Mesenchymal stem cell (in vitro differentiated cells and primary cell): ENCODE results near the gene THAP12.

ENCODE experiments used
- DNase-seq: peaks from one replicate; pipeline ENCODE4 v3.0.0-alpha.2; 2013
- H2AFZ ChIP-seq: one replicate; pipeline ENCODE4 v1.6.1; 2013; ENCODE audit warnings: low read depth, mild to moderate bottlenecking, control low read depth, inconsistent platforms, low read length, moderate library complexity
- H2AK5ac ChIP-seq: 2 replicates; pipeline ENCODE4 v1.6.1; 2013; ENCODE audit warnings: low read length, moderate library complexity, mild to moderate bottlenecking, inconsistent platforms; ENCODE audit not compliant: severe bottlenecking
- H2BK120ac ChIP-seq: one replicate; pipeline ENCODE4 v1.6.1; 2013; ENCODE audit warnings: low read depth, mild to moderate bottlenecking, inconsistent platforms, low read length, moderate library complexity
- H2BK12ac ChIP-seq, 2 experiments: one replicate each; pipeline ENCODE4 v1.6.1; 2013; ENCODE audit warnings: inconsistent platforms in 2 of 2, low read length in 2 of 2, mild to moderate bottlenecking in 2 of 2, moderate library complexity in 2 of 2, control low read depth in 1 of 2
- H2BK15ac ChIP-seq: one replicate; pipeline ENCODE4 v1.6.1; 2013; ENCODE audit warnings: mild to moderate bottlenecking, low read depth, inconsistent platforms; ENCODE audit not compliant: poor library complexity, severe bottlenecking
- H2BK5ac ChIP-seq: 2 replicates; pipeline ENCODE4 v1.6.1; 2013; ENCODE audit warnings: low read depth, mild to moderate bottlenecking, low read length, control low read depth, inconsistent platforms; ENCODE audit not compliant: poor library complexity, severe bottlenecking
- H3K14ac ChIP-seq, 2 experiments: one replicate each; pipeline ENCODE4 v1.6.1; 2013; ENCODE audit warnings: inconsistent platforms in 2 of 2, low read length in 2 of 2, control low read depth in 1 of 2, mild to moderate bottlenecking in 1 of 2, moderate library complexity in 1 of 2
- H3K18ac ChIP-seq, 2 experiments: one replicate each; pipeline ENCODE4 v1.6.1; 2013; ENCODE audit warnings: inconsistent platforms in 2 of 2, low read length in 2 of 2, control low read depth in 1 of 2, low read depth in 1 of 2, mild to moderate bottlenecking in 1 of 2
- H3K23ac ChIP-seq, 2 experiments: one replicate each; pipeline ENCODE4 v1.6.1; 2013; ENCODE audit warnings: inconsistent platforms in 2 of 2, low read length in 2 of 2, mild to moderate bottlenecking in 2 of 2, moderate library complexity in 2 of 2, control low read depth in 1 of 2
- H3K27ac ChIP-seq: 2 replicates; pipeline ENCODE4 v1.5.1; 2013; ENCODE audit warnings: mild to moderate bottlenecking, moderate library complexity, low read length, control low read depth, inconsistent platforms; ENCODE audit not compliant: poor library complexity, severe bottlenecking
- H3K27me3 ChIP-seq, 2 experiments: 2 replicates each; pipeline versions ENCODE4 v1.6.1 to v1.7.0; 2013; ENCODE audit warnings: low read length in 2 of 2, mild to moderate bottlenecking in 2 of 2, moderate library complexity in 2 of 2, control low read depth in 1 of 2, inconsistent platforms in 1 of 2; ENCODE audit not compliant: control insufficient read depth in 1 of 2, insufficient read depth in 1 of 2
- H3K36me3 ChIP-seq, 2 experiments: 2 replicates each; pipeline versions ENCODE4 v1.6.1 to v1.7.0; 2013; ENCODE audit warnings: low read length in 2 of 2, control low read depth in 1 of 2, inconsistent platforms in 1 of 2, low read depth in 1 of 2, mild to moderate bottlenecking in 1 of 2; ENCODE audit not compliant: insufficient read depth in 2 of 2, control insufficient read depth in 1 of 2
- H3K4ac ChIP-seq, 2 experiments: one replicate each; pipeline ENCODE4 v1.6.1; 2013; ENCODE audit warnings: inconsistent platforms in 2 of 2, low read length in 2 of 2, mild to moderate bottlenecking in 2 of 2, moderate library complexity in 2 of 2, control low read depth in 1 of 2, low read depth in 1 of 2
- H3K4me1 ChIP-seq: 2 replicates; pipeline ENCODE4 v1.6.1; 2013; ENCODE audit warnings: low read depth, low read length, control low read depth; ENCODE audit not compliant: control insufficient read depth, insufficient read depth
- H3K4me2 ChIP-seq: 2 replicates; pipeline ENCODE4 v1.6.1; 2013; ENCODE audit warnings: low read length, mild to moderate bottlenecking, inconsistent platforms; ENCODE audit not compliant: poor library complexity, severe bottlenecking
- H3K4me3 ChIP-seq, 2 experiments: 2 replicates each; pipeline versions ENCODE4 v1.5.1 to v1.7.0; 2013; ENCODE audit warnings: low read length in 2 of 2, mild to moderate bottlenecking in 2 of 2, control low read depth in 1 of 2, low read depth in 1 of 2; ENCODE audit not compliant: insufficient read depth in 1 of 2
- H3K79me1 ChIP-seq: replicated peaks from 2 replicates; pipeline ENCODE4 v1.6.1; 2013; ENCODE audit warnings: mild to moderate bottlenecking, control low read depth, low read length, inconsistent platforms; ENCODE audit not compliant: poor library complexity, severe bottlenecking
- H3K9ac ChIP-seq: 2 replicates; pipeline ENCODE4 v1.7.0; 2013; ENCODE audit warnings: mild to moderate bottlenecking, low read length, moderate library complexity
- H3K9me3 ChIP-seq: 2 replicates; pipeline ENCODE4 v1.7.0; 2013; ENCODE audit warnings: mild to moderate bottlenecking, low read length; ENCODE audit not compliant: control insufficient read depth
- H4K8ac ChIP-seq: one replicate; pipeline ENCODE4 v1.6.1; 2013; ENCODE audit warnings: inconsistent platforms, mild to moderate bottlenecking, low read length, moderate library complexity
- H4K91ac ChIP-seq: one replicate; pipeline ENCODE4 v1.6.1; 2013; ENCODE audit warnings: mild to moderate bottlenecking, low read length, inconsistent platforms
- WGBS: methylation state at CpG from one replicate; pipeline ENCODE4 v1.1.7; 2013; ENCODE audit warnings: mixed read lengths; 5-methylcytosine and 5-hydroxymethylcytosine counted together

The THAP12 gene

GRCh38 chr11:76362716-76363115 lies 18.2 kb downstream of the THAP12 start:
- Histone ChIP-seq H3K14ac (no peak overlapping the region), H3K18ac (no peak overlapping the region), H2AK5ac (no peak overlapping the region), H4K91ac (no peak overlapping the region), H3K23ac (no peak overlapping the region), H3K4me2 (no peak overlapping the region), H2BK5ac (no peak overlapping the region), H3K9ac (no peak overlapping the region), H2BK12ac (no peak overlapping the region), H3K9me3 (no peaks in the 10 kb centered on the region), H3K79me1 (peaks cover 22% of the 10 kb centered on the region), H3K4me3 (no peak overlapping the region), H2BK15ac (no peak overlapping the region), H3K27me3 (no peaks in the 10 kb centered on the region), H3K27ac (no peak overlapping the region), H3K36me3 (peaks cover 3 to 27% of the 10 kb centered on the region in 2 experiments), H3K4me1 (no peaks in the 10 kb centered on the region), H2AFZ (no peak overlapping the region), H4K8ac (no peak overlapping the region), H3K4ac (no peak overlapping the region), H2BK120ac (no peak overlapping the region)
- no peak for DNase-seq
- 98% methylated on average over 4 of the region's 7 CpGs for WGBS

DNA sequence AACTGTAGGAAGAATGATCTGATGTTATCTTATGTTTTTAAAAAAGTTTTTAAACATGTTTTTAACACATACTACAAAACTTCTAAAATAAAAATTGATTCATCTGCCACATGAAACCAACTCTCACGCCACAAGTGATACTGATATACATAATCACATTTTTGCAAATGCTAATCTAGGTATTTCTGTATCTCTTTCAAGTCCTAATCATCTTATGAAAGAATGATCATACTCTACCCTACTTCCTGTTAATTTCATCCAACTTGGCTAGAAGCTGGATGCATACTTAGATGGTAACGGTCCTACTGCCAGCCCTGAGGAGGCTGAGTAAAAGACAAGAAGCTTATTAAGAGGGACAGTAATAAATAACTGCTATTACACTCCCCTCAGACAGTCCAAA lies 19.2 kb downstream of the THAP12 start:
- H2BK12ac ChIP-seq = no peak overlapping the region
- no peak overlapping the region for H3K4me2 ChIP-seq
- 96% methylated on average over 1 of the region's 2 CpGs for WGBS
- H2BK15ac ChIP-seq = no peak overlapping the region
- peaks cover 23% of the 10 kb centered on the region for H3K79me1 ChIP-seq
- no peak overlapping the region for H3K27ac ChIP-seq
- H3K14ac ChIP-seq = no peak overlapping the region
- H3K27me3 ChIP-seq = no peaks in the 10 kb centered on the region
- no peak for DNase-seq
- peaks cover 3 to 32% of the 10 kb centered on the region in 2 experiments for H3K36me3 ChIP-seq
- H2BK5ac ChIP-seq = no peak overlapping the region
- no peak overlapping the region for H3K4ac ChIP-seq
- no peak overlapping the region for H2AFZ ChIP-seq
- H2BK120ac ChIP-seq = no peak overlapping the region
- H2AK5ac ChIP-seq = no peak overlapping the region
- H3K23ac ChIP-seq = no peak overlapping the region
- H3K4me3 ChIP-seq = peak overlapping the region in 1 of 2 experiments; percentile 31
- H3K18ac ChIP-seq = no peak overlapping the region
- no peaks in the 10 kb centered on the region for H3K4me1 ChIP-seq
- H4K8ac ChIP-seq = no peak overlapping the region
- no peak overlapping the region for H4K91ac ChIP-seq
- no peaks in the 10 kb centered on the region for H3K9me3 ChIP-seq
- peak overlapping the region; percentile 23 for H3K9ac ChIP-seq

DNA sequence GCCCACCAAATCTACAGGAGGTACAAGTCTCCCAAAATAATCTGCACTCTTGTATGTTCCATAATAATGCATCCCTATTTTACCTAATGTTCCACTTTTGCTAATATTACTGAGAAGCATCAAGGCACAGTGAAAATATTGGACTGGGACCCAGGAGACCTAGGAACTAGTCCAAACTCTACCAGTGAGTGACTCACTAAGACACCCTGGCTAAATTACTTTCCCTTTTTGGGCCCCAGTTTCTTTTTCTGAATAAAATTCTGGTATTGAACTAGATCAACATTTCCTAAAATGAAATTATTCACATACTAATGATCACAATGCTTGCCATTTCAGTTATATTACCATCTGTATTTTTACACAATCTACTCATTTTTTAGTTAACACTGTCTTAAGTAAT lies 19.6 kb downstream of the THAP12 start:
- Histone ChIP-seq H2BK15ac (no peak overlapping the region), H3K27ac (no peak overlapping the region), H3K9me3 (no peaks in the 10 kb centered on the region), H2AK5ac (no peak overlapping the region), H2BK12ac (no peak overlapping the region), H2BK120ac (no peak overlapping the region), H3K27me3 (no peaks in the 10 kb centered on the region), H3K4me3 (peak overlapping the region in 1 of 2 experiments; percentile 36), H4K8ac (no peak overlapping the region), H3K79me1 (peaks cover 23% of the 10 kb centered on the region), H3K14ac (no peak overlapping the region), H3K4ac (no peak overlapping the region), H3K4me1 (no peaks in the 10 kb centered on the region), H3K9ac (peak overlapping the region; percentile 23), H4K91ac (no peak overlapping the region), H2AFZ (no peak overlapping the region), H3K36me3 (peaks cover 3 to 35% of the 10 kb centered on the region in 2 experiments), H2BK5ac (no peak overlapping the region), H3K4me2 (no peak overlapping the region), H3K18ac (no peak overlapping the region), H3K23ac (no peak overlapping the region)
- no peak for DNase-seq

- H4K8ac ChIP-seq = no peak overlapping the region
- H3K36me3 ChIP-seq = peaks cover 17 to 67% of the 10 kb centered on the region in 2 experiments
- DNase-seq = no peak
- 94% methylated on average over 1 of the region's 1 CpG for WGBS
- H2AFZ ChIP-seq = no peak overlapping the region
- H2BK5ac ChIP-seq = no peak overlapping the region
- H3K18ac ChIP-seq = no peak overlapping the region
- no peak overlapping the region for H3K4me2 ChIP-seq
- H3K79me1 ChIP-seq = peaks cover 16% of the 10 kb centered on the region
- no peak overlapping the region for H3K23ac ChIP-seq
- H3K4me1 ChIP-seq = no peaks in the 10 kb centered on the region
- no peak overlapping the region for H2BK12ac ChIP-seq
- H2AK5ac ChIP-seq = no peak overlapping the region
- H3K27ac ChIP-seq = no peak overlapping the region
- no peak overlapping the region for H3K4ac ChIP-seq
- H2BK15ac ChIP-seq = no peak overlapping the region
- no peak overlapping the region for H4K91ac ChIP-seq
- no peak overlapping the region for H2BK120ac ChIP-seq
- H3K9ac ChIP-seq = no peak overlapping the region
- no peaks in the 10 kb centered on the region for H3K27me3 ChIP-seq
- no peak overlapping the region for H3K14ac ChIP-seq
- H3K9me3 ChIP-seq = no peaks in the 10 kb centered on the region
- no peak overlapping the region for H3K4me3 ChIP-seq
Measured at GRCh38 chr11:76355172-76355571, 25.8 kb downstream of the THAP12 start.
